Neural cell (in vitro differentiated cells): ENCODE results near the gene ASB4. TPM values are rescaled to one million over a fixed set of nuclear protein-coding genes. Genes with fewer than 3 reads are reported as not detected.

Source experiments
- H2AFZ ChIP-seq: fragments of 200-600, 300-800 bp; sonication (generic), shearing (Covaris generic); 2 replicates; pipeline ENCODE4 v1.6.0; 2014; ENCODE audit warnings: low read depth, mild to moderate bottlenecking, antibody characterized with exemption, low read length, moderate library complexity
- H3F3A ChIP-seq: fragments of 200-600 bp; shearing (Covaris generic); 2 replicates; pipeline ENCODE4 v1.6.1; 2016; ENCODE audit warnings: mild to moderate bottlenecking, moderate library complexity, mixed read lengths, antibody characterized with exemption, low read length; ENCODE audit not compliant: insufficient read depth, poor library complexity, severe bottlenecking
- H3K27ac ChIP-seq: fragments of 200-600, 300-800 bp; sonication (generic), shearing (Covaris generic); 2 replicates; pipeline ENCODE4 v1.5.1; 2014; ENCODE audit warnings: mild to moderate bottlenecking, low read length, moderate library complexity
- H3K27me3 ChIP-seq: fragments of 300-800, 200-600 bp; sonication (generic), shearing (Covaris generic); 2 replicates; pipeline ENCODE4 v1.6.0; 2014; ENCODE audit warnings: mild to moderate bottlenecking, low read depth, low read length, moderate library complexity; ENCODE audit not compliant: insufficient read depth
- H3K36me3 ChIP-seq: fragments of 300-800, 200-600 bp; sonication (generic), shearing (Covaris generic); 2 replicates; pipeline ENCODE4 v1.5.1; 2014; ENCODE audit warnings: mild to moderate bottlenecking, antibody characterized with exemption, low read length, moderate library complexity; ENCODE audit not compliant: insufficient read depth
- H3K4me2 ChIP-seq: fragments of 300-800, 200-600 bp; sonication (generic), shearing (Covaris generic); 2 replicates; pipeline ENCODE4 v1.6.0; 2014; ENCODE audit warnings: mild to moderate bottlenecking, low read length
- H3K4me3 ChIP-seq: fragments of 300-800, 200-600 bp; sonication (generic), shearing (Covaris generic); 2 replicates; pipeline ENCODE4 v1.5.1; 2014; ENCODE audit warnings: mild to moderate bottlenecking, low read length, moderate library complexity
- H3K79me2 ChIP-seq: fragments of 200-600 bp; shearing (Covaris generic); replicated peaks from 2 replicates; pipeline ENCODE4 v1.6.0; 2014; ENCODE audit warnings: mild to moderate bottlenecking, low read length, moderate library complexity; ENCODE audit not compliant: insufficient read depth
- H3K9ac ChIP-seq: fragments of 300-800, 200-600 bp; sonication (generic), shearing (Covaris generic); 2 replicates; pipeline ENCODE4 v1.6.1; 2016; ENCODE audit warnings: mild to moderate bottlenecking, low read length, mixed read lengths
- H3K9me2 ChIP-seq: fragments of 200-600 bp; shearing (Covaris generic); 2 replicates; pipeline ENCODE4 v1.6.1; 2016; ENCODE audit warnings: mild to moderate bottlenecking, low read length, mixed read lengths; ENCODE audit not compliant: insufficient read depth
- H3K9me3 ChIP-seq: fragments of 200-600, 300-800 bp; sonication (generic), shearing (Covaris generic); 2 replicates; pipeline ENCODE4 v1.6.1; 2016; ENCODE audit warnings: mild to moderate bottlenecking, mixed run types, low read length, moderate library complexity, mixed read lengths
- H4K20me1 ChIP-seq: fragments of 200-600 bp; shearing (Covaris generic); 2 replicates; pipeline ENCODE4 v1.6.1; 2016; ENCODE audit warnings: mild to moderate bottlenecking, mixed run types; ENCODE audit not compliant: insufficient read depth
- EP300 ChIP-seq: fragments of 450-650 bp; conservative IDR thresholded peaks from 2 replicates; pipeline ENCODE4 v1.6.1; 2014; ENCODE audit warnings: antibody characterized with exemption, mild to moderate bottlenecking, moderate library complexity; ENCODE audit not compliant: poor library complexity, severe bottlenecking
- EZH2 ChIP-seq: fragments of 200-600, 300-800 bp; shearing (Covaris generic), sonication (generic); IDR thresholded peaks from 2 replicates; pipeline ENCODE4 v1.6.1; 2014; ENCODE audit warnings: antibody characterized with exemption, low read length, borderline replicate concordance, mild to moderate bottlenecking; ENCODE audit not compliant: insufficient read depth, poor library complexity, severe bottlenecking
- MXI1 ChIP-seq: fragments of 450-650 bp; conservative IDR thresholded peaks from 2 replicates; pipeline ENCODE4 v1.6.1; 2014; ENCODE audit warnings: antibody characterized with exemption, mild to moderate bottlenecking; ENCODE audit not compliant: poor library complexity, severe bottlenecking
- POLR2AphosphoS5 ChIP-seq: IDR thresholded peaks from 2 replicates; pipeline ENCODE4 v1.6.1; 2012
- RAD21 ChIP-seq: fragments of 450-650 bp; conservative IDR thresholded peaks from 2 replicates; pipeline ENCODE4 v1.6.1; 2014; ENCODE audit warnings: antibody characterized with exemption, mild to moderate bottlenecking, moderate library complexity
- SMC3 ChIP-seq: fragments of 450-650 bp; conservative IDR thresholded peaks from 2 replicates; pipeline ENCODE4 v1.6.1; 2014; ENCODE audit warnings: antibody characterized with exemption, mild to moderate bottlenecking, moderate library complexity; ENCODE audit not compliant: poor library complexity
- TAF1 ChIP-seq: IDR thresholded peaks from 2 replicates; pipeline ENCODE4 v1.6.1; 2012; ENCODE audit warnings: low read depth
- polyA plus RNA-seq: library from polyadenylated mRNA; depleted of rRNA; stranded (reverse); fragments of >200 nt; gene quantifications from 2 replicates; pipeline ENCODE4 v1.2.3, GENCODE V29; 2014
- TF ChIP-seq, protein P1 (sequence below): IDR thresholded peaks from 2 replicates; pipeline ENCODE4 v1.6.1; 2012; ENCODE audit warnings: borderline replicate concordance
- TF ChIP-seq, protein P2 (sequence below): fragments of 450-650 bp; IDR thresholded peaks from 2 replicates; pipeline ENCODE4 v1.5.1; 2014; ENCODE audit warnings: antibody characterized with exemption, mild to moderate bottlenecking, moderate library complexity; ENCODE audit not compliant: poor library complexity, severe bottlenecking

ASB4 gene
- polyA plus RNA-seq, 1 donor from 2014 or later, result 0.11 TPM

DNA sequence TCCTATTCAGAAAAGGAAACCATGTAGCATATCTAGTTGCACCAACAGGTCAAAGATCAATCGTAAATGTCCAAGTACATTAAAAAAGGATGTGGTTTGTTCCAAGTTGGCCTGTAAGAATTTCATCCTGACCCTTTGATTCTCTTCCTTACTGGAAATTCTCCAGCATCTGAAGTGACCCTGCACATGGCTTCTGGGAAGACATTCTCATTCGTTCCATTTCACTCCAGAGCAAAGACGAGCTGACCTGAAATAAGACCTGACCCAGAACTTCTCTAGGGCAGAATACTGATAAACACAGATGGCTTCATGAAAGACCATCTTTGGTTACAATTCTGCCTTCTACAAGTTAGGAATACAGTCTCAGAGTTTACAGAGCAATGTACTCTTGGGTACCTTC lies 39.8 kb downstream of the ASB4 start:
- Histone ChIP-seq H2AFZ (no peak overlapping the region), H3K9me2 (no peaks in the 10 kb centered on the region), H3K9ac (no peak overlapping the region), H3K4me2 (no peak overlapping the region), H3K4me3 (no peak overlapping the region), H3K27ac (no peak overlapping the region), H4K20me1 (no peaks in the 10 kb centered on the region), H3K36me3 (no peaks in the 10 kb centered on the region), H3K9me3 (no peaks in the 10 kb centered on the region), H3F3A (no peaks in the 10 kb centered on the region), H3K27me3 (no peaks in the 10 kb centered on the region), H3K79me2 (no peaks in the 10 kb centered on the region)
- TF ChIP-seq POLR2AphosphoS5, result no peak
- TF ChIP-seq TAF1, result no peak
- TF ChIP-seq EZH2, result no peak
- no peak for TF ChIP-seq SMC3
- no peak for TF ChIP-seq MXI1
- no peak for TF ChIP-seq RAD21
- TF ChIP-seq, protein P1, sequence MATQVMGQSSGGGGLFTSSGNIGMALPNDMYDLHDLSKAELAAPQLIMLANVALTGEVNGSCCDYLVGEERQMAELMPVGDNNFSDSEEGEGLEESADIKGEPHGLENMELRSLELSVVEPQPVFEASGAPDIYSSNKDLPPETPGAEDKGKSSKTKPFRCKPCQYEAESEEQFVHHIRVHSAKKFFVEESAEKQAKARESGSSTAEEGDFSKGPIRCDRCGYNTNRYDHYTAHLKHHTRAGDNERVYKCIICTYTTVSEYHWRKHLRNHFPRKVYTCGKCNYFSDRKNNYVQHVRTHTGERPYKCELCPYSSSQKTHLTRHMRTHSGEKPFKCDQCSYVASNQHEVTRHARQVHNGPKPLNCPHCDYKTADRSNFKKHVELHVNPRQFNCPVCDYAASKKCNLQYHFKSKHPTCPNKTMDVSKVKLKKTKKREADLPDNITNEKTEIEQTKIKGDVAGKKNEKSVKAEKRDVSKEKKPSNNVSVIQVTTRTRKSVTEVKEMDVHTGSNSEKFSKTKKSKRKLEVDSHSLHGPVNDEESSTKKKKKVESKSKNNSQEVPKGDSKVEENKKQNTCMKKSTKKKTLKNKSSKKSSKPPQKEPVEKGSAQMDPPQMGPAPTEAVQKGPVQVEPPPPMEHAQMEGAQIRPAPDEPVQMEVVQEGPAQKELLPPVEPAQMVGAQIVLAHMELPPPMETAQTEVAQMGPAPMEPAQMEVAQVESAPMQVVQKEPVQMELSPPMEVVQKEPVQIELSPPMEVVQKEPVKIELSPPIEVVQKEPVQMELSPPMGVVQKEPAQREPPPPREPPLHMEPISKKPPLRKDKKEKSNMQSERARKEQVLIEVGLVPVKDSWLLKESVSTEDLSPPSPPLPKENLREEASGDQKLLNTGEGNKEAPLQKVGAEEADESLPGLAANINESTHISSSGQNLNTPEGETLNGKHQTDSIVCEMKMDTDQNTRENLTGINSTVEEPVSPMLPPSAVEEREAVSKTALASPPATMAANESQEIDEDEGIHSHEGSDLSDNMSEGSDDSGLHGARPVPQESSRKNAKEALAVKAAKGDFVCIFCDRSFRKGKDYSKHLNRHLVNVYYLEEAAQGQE, result no peak
- no peak for TF ChIP-seq EP300
- TF ChIP-seq, protein P2, sequence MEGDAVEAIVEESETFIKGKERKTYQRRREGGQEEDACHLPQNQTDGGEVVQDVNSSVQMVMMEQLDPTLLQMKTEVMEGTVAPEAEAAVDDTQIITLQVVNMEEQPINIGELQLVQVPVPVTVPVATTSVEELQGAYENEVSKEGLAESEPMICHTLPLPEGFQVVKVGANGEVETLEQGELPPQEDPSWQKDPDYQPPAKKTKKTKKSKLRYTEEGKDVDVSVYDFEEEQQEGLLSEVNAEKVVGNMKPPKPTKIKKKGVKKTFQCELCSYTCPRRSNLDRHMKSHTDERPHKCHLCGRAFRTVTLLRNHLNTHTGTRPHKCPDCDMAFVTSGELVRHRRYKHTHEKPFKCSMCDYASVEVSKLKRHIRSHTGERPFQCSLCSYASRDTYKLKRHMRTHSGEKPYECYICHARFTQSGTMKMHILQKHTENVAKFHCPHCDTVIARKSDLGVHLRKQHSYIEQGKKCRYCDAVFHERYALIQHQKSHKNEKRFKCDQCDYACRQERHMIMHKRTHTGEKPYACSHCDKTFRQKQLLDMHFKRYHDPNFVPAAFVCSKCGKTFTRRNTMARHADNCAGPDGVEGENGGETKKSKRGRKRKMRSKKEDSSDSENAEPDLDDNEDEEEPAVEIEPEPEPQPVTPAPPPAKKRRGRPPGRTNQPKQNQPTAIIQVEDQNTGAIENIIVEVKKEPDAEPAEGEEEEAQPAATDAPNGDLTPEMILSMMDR, result no peak

DNA sequence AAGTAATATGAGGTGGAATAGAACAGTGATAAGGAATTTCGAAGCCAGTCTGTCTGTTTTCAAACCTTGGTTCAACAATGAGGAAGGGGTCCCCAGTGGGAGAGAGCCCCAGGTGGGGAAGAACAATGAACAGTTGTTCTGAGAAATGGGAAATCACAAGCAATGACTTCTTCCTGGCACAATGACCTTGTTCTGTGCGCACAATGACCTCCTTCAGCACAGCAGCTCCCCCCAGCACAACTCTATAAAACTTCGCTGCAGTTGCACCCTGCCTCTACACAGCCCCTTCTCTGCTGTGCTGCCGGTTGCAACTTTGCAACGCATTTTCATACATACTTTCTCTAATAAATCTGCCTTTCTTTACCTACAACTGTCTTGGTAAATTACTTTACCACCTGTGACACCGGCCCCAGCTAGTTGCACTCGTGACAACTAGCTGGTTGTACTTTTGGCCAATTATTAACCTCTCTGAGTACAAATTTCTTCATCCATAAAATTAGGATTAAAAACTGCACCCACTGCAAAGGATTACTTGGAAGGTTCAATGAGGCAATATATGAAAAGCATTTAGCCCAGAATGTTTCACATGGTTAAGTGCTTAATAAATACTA lies 40.5 kb downstream of the ASB4 start:
- H3K9ac ChIP-seq, result no peak overlapping the region
- TF ChIP-seq RAD21, result no peak
- TF ChIP-seq MXI1, result no peak
- no peak for TF ChIP-seq EP300
- TF ChIP-seq, protein P2, result no peak
- no peak for TF ChIP-seq EZH2
- TF ChIP-seq SMC3, result no peak
- TF ChIP-seq POLR2AphosphoS5, result no peak
- TF ChIP-seq TAF1, result no peak
- TF ChIP-seq, protein P1, result no peak
- no peak overlapping the region for H3K27ac ChIP-seq
- H3K36me3 ChIP-seq, result no peaks in the 10 kb centered on the region
- H2AFZ ChIP-seq, result no peak overlapping the region
- H3K9me2 ChIP-seq, result no peaks in the 10 kb centered on the region
- H3K4me2 ChIP-seq, result no peak overlapping the region
- H3K27me3 ChIP-seq, result no peaks in the 10 kb centered on the region
- no peaks in the 10 kb centered on the region for H3K9me3 ChIP-seq
- H3K79me2 ChIP-seq, result no peaks in the 10 kb centered on the region
- H3K4me3 ChIP-seq, result no peak overlapping the region
- no peaks in the 10 kb centered on the region for H4K20me1 ChIP-seq
- H3F3A ChIP-seq, result no peaks in the 10 kb centered on the region
